Measurements from ENCODE around the gene TUBA4A.

TUBA4A gene

DNA sequence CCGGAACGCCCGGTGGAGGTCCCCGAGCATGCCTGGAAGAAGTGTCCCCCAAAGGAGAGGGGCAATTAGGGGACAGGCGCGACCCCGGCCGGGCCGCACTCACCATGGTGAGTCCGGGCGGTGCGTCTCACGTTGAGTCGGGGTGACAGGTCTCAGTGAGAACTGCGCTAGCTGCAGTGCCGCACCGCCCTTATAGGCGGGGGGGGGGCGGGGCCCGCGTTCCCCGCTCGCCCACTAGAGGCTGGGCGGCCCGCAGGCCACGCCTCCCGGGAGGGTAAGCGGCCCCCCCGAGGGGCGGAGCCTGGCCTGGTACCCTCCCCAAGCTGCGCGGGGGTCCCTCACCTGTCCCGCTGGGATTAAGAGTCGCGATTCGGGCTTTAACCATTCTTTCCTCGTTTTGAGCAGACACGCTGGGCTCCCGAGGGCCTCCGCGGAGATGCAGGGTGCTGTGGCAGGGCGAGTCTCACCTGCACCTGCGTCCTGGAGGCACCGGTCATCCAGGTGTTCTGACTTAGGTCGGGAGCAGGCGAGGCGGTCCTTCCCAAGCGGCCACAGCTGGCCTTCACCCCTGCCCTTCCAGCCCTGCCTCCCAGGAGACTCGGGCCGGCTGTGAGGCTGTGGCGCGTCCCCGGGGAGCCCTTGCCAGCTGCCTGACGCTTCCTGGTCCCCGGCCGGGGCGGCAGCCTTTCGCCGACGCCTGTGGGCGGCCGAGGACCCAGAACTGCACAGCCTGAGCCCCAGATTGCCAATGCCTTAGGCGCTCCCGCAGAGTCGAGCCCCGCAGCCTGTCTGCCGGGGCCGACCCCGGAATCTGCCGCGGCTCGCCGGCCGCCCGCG is at the start of gene TUBA4A:
Gene TUBA4A (minus strand): TSS at position 166 of the 837 bp plus-strand sequence. CDS start 60 bp downstream, at position 106.
- Histone ChIP-seq H3K27ac (peak within 1 kb of the TSS; percentile 85 to 92), H3K4me1 (peaks cover 0 to 53% (median 41%) of the 10 kb centered on the region in 4 donors), H3K9me3 (no peaks in the 10 kb centered on the region), H3K4me3 (peak within 1 kb of the TSS; percentile 79 to 86), H3K27me3 (peaks cover 0 to 14% of the 10 kb centered on the region in 2 donors), H3K36me3 (peaks cover 9 to 16% (median 12%) of the 10 kb centered on the region in 3 donors)
- DNase-seq, result peak; percentile 85 to 93
- TF ChIP-seq, protein P1, sequence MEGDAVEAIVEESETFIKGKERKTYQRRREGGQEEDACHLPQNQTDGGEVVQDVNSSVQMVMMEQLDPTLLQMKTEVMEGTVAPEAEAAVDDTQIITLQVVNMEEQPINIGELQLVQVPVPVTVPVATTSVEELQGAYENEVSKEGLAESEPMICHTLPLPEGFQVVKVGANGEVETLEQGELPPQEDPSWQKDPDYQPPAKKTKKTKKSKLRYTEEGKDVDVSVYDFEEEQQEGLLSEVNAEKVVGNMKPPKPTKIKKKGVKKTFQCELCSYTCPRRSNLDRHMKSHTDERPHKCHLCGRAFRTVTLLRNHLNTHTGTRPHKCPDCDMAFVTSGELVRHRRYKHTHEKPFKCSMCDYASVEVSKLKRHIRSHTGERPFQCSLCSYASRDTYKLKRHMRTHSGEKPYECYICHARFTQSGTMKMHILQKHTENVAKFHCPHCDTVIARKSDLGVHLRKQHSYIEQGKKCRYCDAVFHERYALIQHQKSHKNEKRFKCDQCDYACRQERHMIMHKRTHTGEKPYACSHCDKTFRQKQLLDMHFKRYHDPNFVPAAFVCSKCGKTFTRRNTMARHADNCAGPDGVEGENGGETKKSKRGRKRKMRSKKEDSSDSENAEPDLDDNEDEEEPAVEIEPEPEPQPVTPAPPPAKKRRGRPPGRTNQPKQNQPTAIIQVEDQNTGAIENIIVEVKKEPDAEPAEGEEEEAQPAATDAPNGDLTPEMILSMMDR (IDR thresholded peaks at IDR 0.05), result peak; percentile 26
- intact Hi-C loops (cut with DNase I; ENCODE audit: low total_unique reads), result no loop called here

DNA sequence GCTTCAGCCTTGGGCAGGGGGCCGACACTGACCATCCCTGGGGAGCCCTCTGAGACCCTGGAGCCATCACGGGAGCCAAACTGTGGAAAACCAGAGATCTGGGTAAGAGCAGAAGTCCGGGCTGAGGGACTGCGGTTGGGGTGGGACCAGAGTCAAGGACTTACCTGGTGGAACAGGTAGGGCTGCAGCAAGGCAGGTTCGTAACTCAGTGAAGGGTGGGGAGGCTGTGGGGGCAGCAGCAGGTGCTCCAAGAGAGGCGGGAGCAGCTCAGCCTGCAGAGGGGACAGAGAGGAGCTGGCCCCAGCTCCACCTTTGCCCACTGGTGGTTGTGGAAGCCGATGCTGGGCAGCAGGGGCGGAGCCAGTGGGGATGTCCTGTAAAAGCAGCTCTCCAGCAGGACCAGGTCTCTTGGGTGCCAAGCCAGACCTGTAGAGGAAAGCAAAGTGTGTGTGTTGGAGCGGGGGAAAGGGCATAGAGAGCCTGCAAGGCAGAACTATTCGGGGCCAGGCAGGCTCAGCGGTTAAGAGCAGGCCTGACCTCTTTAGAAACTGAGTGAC is 48.8 kb upstream of the TUBA4A start:
- Histone ChIP-seq H3K36me3 (no peaks in the 10 kb centered on the region), H3K4me1 (peaks cover 0 to 6% (median 0%) of the 10 kb centered on the region in 4 donors), H3K27me3 (peaks cover 0 to 53% of the 10 kb centered on the region in 2 donors), H3K9me3 (no peaks in the 10 kb centered on the region), H3K27ac (no peak overlapping the region), H3K4me3 (no peak overlapping the region)
- TF ChIP-seq, protein P1 (IDR thresholded peaks at IDR 0.05), result no peak
- no peak for DNase-seq
- intact Hi-C loops (cut with DNase I; ENCODE audit: low total_unique reads), result loop anchor here (10.0 kb wide), 1 partner anchor 248 kb away; no protein-coding TSS in a partner anchor

DNA sequence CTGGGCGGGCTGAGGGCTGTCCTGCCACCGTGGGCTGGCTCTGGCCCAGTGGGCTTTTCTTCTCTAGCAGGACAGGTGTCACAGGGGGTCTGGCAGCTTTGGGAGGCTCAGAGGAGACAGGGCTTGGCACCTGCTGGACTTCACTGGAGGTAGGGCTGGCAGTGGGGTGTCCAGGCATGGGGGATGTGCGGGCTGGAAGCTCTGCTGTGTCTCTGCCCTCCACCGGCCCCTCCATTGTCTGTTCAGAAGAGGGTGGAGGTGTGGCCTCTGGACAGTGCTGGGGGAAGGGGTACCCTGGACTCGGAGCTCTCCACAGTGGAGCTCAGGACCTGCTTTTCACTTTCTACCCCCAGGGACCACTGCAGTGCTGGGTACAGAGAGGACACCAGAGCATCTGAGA is 46.3 kb upstream of the TUBA4A start:
- H3K9me3 ChIP-seq, result no peaks in the 10 kb centered on the region
- TF ChIP-seq, protein P1 (IDR thresholded peaks at IDR 0.05), result no peak
- H3K27me3 ChIP-seq, result peaks cover 0 to 42% of the 10 kb centered on the region in 2 donors
- intact Hi-C loops (cut with DNase I; ENCODE audit: low total_unique reads), result loop anchor here (10.0 kb wide), 1 partner anchor 245 kb away; no protein-coding TSS in a partner anchor
- no peaks in the 10 kb centered on the region for H3K36me3 ChIP-seq
- peaks cover 0 to 8% (median 3%) of the 10 kb centered on the region in 4 donors for H3K4me1 ChIP-seq
- no peak for DNase-seq
- no peak overlapping the region for H3K4me3 ChIP-seq
- no peak overlapping the region for H3K27ac ChIP-seq

DNA sequence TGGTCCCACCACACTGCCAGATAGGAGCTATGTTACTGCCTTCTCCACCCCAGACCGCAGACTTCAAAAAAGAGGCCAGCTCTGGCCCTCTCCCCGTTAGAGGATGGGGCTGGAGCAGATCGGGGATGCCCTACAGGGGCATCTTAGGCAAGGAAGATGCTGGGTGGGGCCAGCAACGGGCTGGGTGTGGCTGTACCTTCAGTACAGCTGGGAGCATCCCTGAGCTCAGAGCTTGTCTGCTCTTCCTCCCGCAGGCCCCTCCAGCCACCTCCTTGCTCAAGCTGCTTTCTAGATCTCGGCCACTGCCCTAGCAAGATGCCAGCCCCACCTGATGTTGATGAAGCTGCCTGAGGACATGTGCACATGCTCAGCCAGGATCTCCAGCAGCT is 45.6 kb upstream of the TUBA4A start:
- Histone ChIP-seq H3K27ac (no peak overlapping the region), H3K36me3 (no peaks in the 10 kb centered on the region), H3K4me1 (peaks cover 0 to 14% (median 6%) of the 10 kb centered on the region in 4 donors), H3K27me3 (peaks cover 0 to 42% of the 10 kb centered on the region in 2 donors), H3K4me3 (no peak overlapping the region), H3K9me3 (no peaks in the 10 kb centered on the region)
- DNase-seq, result no peak
- intact Hi-C loops (cut with DNase I; ENCODE audit: low total_unique reads), result loop anchor here (10.0 kb wide), 2 partner anchors 75 to 235 kb away; partner anchors contain the start of genes ANKZF1 and ATG9A
- TF ChIP-seq, protein P1 (IDR thresholded peaks at IDR 0.05), result no peak

DNA sequence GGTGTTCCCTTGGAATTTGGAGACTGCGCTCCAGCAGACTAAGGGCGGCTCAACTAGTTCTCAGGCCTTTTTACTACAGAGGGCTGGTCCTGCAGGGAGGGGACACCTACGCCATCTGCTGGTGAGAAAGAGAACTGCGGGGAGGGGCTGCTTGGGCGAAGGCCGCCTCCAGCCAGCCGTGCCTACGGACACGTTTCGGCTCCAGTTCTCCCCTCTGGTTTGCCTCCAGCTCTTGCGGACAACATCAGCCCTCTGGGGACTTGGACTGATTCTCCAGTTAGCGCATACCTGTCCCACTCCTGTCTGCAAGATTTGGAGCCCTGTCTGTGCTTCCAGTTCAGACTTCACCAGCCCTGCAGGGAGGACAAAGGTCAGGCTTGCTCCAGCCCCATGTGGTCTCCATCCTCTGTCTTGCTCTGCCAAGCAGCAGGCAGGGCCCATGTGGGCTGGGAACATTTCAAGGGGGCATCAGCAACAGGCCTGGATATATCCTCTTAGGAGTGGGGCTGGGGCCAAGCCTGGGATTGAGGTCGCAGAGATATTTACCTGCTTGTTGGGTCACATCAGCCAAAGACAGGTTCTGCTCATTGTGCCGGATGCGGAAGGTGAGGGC is 45.1 kb upstream of the TUBA4A start:
- H3K36me3 ChIP-seq, result no peaks in the 10 kb centered on the region
- TF ChIP-seq, protein P1 (IDR thresholded peaks at IDR 0.05), result peak; percentile 98 to 100
- no peak overlapping the region for H3K4me3 ChIP-seq
- H3K4me1 ChIP-seq, result peaks cover 0 to 19% (median 8%) of the 10 kb centered on the region in 4 donors
- H3K9me3 ChIP-seq, result no peaks in the 10 kb centered on the region
- DNase-seq, result peak; percentile 84 to 93
- intact Hi-C loops (cut with DNase I; ENCODE audit: low total_unique reads), result loop anchor here (10.0 kb wide), 2 partner anchors 74 to 236 kb away; partner anchors contain the start of genes ANKZF1 and ATG9A
- peaks cover 0 to 41% of the 10 kb centered on the region in 2 donors for H3K27me3 ChIP-seq
- no peak overlapping the region for H3K27ac ChIP-seq
